NT2/D1 (cell line): ENCODE measurements around the gene RGL2.
"Not testable (repeated sequence)": the region's sequence is repeated elsewhere in the genome, so short reads cannot be mapped to it uniquely, and the experiment has no call there.

ENCODE experiments used
- DNase-seq: peaks from one replicate; pipeline ENCODE4 v3.0.0-alpha.2; 2011; ENCODE audit warnings: low read depth, low spot score
- H3K27me3 ChIP-seq: 2 replicates; pipeline ENCODE4 v1.6.0; 2011; ENCODE audit warnings: mild to moderate bottlenecking; ENCODE audit not compliant: insufficient read length, insufficient read depth
- H3K36me3 ChIP-seq: 2 replicates; pipeline ENCODE4 v1.6.1; 2011; ENCODE audit warnings: mild to moderate bottlenecking, low read length, mixed read lengths; ENCODE audit not compliant: insufficient read depth, insufficient read length
- H3K4me1 ChIP-seq: 2 replicates; pipeline ENCODE4 v1.5.1; 2011; ENCODE audit not compliant: insufficient read depth, insufficient read length
- H3K4me3 ChIP-seq: 2 replicates; pipeline ENCODE4 v1.5.1; 2011; ENCODE audit warnings: low read depth; ENCODE audit not compliant: insufficient read length
- H3K9ac ChIP-seq: 2 replicates; pipeline ENCODE4 v1.6.0; 2011; ENCODE audit warnings: low read depth; ENCODE audit not compliant: insufficient read length
- H3K9me3 ChIP-seq: 2 replicates; pipeline ENCODE4 v1.5.1; 2011; ENCODE audit warnings: mild to moderate bottlenecking, low read length; ENCODE audit not compliant: insufficient read depth
- SUZ12 ChIP-seq: IDR thresholded peaks from 2 replicates; pipeline ENCODE4 v1.6.1; 2011; ENCODE audit not compliant: insufficient read length, insufficient read depth; ENCODE audit errors: extremely low read depth
- YY1 ChIP-seq: IDR thresholded peaks from 2 replicates; pipeline ENCODE4 v1.6.1; 2011; ENCODE audit not compliant: insufficient read length, insufficient read depth
- ZNF274 ChIP-seq: IDR thresholded peaks from 2 replicates; pipeline ENCODE4 v1.6.1; 2011; ENCODE audit warnings: mild to moderate bottlenecking, low read depth, low read length

RGL2 gene

GRCh38 chr6:33288921-33289783, 9.6 kb downstream of the RGL2 start, which contains the start of the genes PFDN6 and WDR46:
PFDN6 (plus strand) TSS chr6:33289601; CDS start chr6:33289857, 256 bp downstream.
WDR46 (minus strand) TSS chr6:33289239; CDS start chr6:33289170, 69 bp downstream.
- peak within 1 kb of the TSS; percentile 97 for H3K9ac ChIP-seq
- peak within 1 kb of the TSS; percentile 93 for H3K4me3 ChIP-seq
- H3K36me3 ChIP-seq = peaks cover 72% of the 10 kb centered on the region
- peaks cover 2% of the 10 kb centered on the region for H3K4me1 ChIP-seq
- no peaks in the 10 kb centered on the region for H3K27me3 ChIP-seq
- TF ChIP-seq SUZ12 (no peak), ZNF274 (no peak), YY1 (peak; percentile 91)
- no peaks in the 10 kb centered on the region for H3K9me3 ChIP-seq
- no peak for DNase-seq

DNA sequence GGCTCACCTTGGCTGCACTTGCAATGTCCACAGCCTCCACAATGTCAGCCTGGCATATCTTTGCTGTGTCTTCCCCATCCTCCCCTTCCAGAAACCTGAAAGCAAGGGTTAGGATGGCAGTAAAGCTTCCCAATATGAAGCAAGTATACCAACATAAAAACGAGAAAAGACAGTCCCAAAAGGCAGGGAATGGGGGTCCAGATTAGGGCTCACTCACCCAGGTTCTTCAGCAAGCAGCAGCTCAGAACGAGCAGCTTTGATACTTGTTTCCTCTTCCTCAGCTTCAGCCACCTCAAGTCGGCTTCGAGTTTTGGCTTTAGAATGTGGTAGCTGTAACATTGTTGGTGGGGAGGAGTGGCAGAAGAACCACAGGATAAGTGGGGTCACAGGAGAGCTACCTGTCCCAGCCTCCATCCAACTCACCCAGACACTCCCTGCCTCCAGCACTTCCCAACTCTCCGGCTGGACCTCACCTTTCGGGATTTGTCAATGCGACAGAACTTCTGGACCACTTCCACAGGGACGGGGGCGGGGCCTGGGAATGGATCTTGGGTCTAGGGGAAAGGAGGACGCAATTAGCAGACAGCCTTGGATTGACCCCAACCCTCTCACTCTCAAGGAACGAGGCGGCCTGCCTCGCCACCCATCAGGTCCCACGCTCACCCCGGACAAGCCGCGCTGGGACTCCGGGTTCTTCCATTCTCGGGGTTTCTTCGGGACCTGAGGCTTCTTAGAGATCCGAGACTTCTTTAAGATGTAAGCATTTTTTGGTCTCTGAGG, 10.4 kb downstream of the RGL2 start:
- DNase-seq = no peak
- Histone ChIP-seq H3K9me3 (no peaks in the 10 kb centered on the region), H3K36me3 (peaks cover 77% of the 10 kb centered on the region), H3K9ac (peak overlapping the region; percentile 90), H3K4me3 (peak overlapping the region; percentile 93), H3K4me1 (peaks cover 2% of the 10 kb centered on the region), H3K27me3 (no peaks in the 10 kb centered on the region)
- no peak for TF ChIP-seq ZNF274
- no peak for TF ChIP-seq SUZ12
- no peak for TF ChIP-seq YY1

DNA sequence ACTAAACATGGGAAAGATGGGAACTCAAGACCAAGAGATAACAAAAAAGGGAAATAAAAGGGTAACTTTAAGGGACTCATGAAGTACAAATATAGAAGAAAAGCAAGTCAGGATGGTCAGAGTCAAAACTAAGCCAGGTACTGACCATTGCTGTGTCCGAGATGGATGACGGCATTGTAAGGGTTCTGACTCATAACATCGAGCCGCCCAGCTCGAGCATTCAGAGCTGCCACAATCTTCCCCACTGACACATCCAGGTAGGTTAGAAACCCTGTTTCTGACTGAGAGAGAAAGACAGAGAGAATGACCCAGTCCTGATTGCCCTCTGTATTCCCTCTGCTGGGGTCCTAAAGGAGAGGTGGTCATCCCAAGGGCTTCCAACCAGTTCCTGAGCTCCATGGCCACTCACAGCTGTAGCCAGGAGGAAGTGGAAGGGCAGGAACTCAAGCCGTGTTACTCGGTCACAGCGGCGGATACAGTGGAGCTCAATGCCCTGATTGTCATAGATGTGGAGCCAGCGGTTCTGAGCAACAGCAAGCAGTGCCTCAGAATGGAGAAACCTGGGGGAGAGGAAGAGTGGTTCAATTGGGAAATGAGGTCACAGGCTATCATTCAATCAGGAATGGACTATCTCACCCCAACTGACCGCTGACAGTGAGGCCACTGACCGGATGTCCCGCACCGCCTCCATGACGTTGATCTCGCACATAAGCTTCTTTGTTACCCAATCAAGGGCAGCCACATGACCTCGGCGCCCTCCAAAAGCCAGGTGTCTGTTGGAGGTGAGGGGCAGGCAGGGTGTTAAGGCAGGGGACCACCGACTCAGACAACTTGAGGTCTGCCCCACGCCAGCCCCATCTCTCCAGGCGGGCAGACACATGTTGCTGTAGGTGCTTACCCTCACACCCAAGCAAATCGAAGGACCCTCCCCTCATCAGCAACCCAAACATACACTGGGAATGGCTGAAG, 11.5 kb downstream of the RGL2 start:
- TF ChIP-seq ZNF274 (no peak), YY1 (no peak), SUZ12 (no peak)
- H3K36me3 ChIP-seq = peaks cover 76% of the 10 kb centered on the region
- peak overlapping the region; percentile 90 for H3K9ac ChIP-seq

GRCh38 chr6:33285214-33285613, 13.5 kb downstream of the RGL2 start:
- H3K9ac ChIP-seq, H3K4me1 ChIP-seq, DNase-seq, H3K27me3 ChIP-seq, H3K4me3 ChIP-seq, H3K9me3 ChIP-seq: not testable (repeated sequence)
- H3K36me3 ChIP-seq = peaks cover 75% of the 10 kb centered on the region

More for the DNA sequence above, 11.5 kb downstream of the RGL2 start:
- Histone ChIP-seq H3K27me3 (no peaks in the 10 kb centered on the region), H3K4me3 (no peak overlapping the region), H3K9me3 (no peaks in the 10 kb centered on the region), H3K4me1 (peaks cover 2% of the 10 kb centered on the region)
- DNase-seq = no peak

DNA sequence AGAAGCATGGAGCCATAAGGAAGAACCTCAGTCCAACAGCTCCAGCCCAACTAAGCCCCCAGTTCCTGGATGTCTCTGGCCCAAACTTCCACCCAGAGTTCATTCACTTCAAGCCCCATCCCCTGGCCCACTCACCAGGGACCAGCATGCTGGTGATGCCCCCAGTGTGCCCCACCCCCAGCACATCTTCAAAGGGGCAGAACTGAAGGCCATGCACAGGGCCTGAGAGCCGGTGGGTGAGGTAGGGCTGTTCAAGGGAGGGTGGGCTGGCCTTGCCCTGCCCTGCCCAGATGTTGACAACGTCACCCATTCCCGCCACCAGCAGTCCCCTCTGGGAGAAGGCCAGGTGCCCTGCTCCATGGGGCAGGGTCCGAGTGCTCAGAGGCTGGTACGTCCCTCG, 18.2 kb downstream of the RGL2 start:
- no peaks in the 10 kb centered on the region for H3K27me3 ChIP-seq
- peaks cover 7% of the 10 kb centered on the region; the same call in 1 of the 2 replicates for H3K9me3 ChIP-seq
- H3K4me3 ChIP-seq = no peak overlapping the region
- TF ChIP-seq YY1 (no peak), ZNF274 (no peak), SUZ12 (no peak)
- H3K36me3 ChIP-seq = peaks cover 85% of the 10 kb centered on the region
- no peak for DNase-seq
- no peak overlapping the region for H3K9ac ChIP-seq
- H3K4me1 ChIP-seq = peaks cover 7% of the 10 kb centered on the region

DNA sequence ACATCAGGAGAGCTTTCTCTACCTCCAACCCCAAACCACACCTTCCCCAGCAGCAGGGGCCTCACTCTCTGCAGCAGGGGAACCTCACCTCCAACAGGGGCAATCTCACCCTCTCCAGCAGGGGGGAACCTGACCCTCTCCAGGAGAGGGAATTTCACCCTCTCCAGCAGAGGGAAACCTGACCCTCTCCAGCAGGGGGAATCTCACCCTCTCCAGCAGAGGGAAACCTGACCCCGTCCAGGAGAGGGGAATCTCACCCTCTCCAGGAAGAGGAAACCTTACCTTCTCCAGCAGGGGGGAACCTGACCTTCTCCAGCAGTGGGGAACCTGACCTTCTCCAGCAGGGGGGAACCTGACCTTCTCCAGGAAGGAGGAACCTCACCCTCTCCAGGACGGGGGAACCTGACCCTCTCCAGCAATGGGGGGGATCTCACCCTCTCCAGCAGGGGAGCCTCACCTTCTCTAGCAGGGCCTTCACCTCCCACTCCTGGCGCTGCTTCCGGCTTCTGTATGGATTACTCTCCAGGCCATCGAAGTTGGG, 18.7 kb downstream of the RGL2 start:
- Histone ChIP-seq H3K36me3 (peaks cover 87% of the 10 kb centered on the region), H3K9ac (no peak overlapping the region), H3K4me1 (peaks cover 7% of the 10 kb centered on the region), H3K4me3 (no peak overlapping the region), H3K27me3 (no peaks in the 10 kb centered on the region), H3K9me3 (peaks cover 7% of the 10 kb centered on the region; the same call in 1 of the 2 replicates)
- DNase-seq = no peak
- TF ChIP-seq SUZ12 (no peak), YY1 (no peak), ZNF274 (no peak)
